Stimulated activated CD8-positive, alpha-beta memory T cell treated with anti-CD3 and anti-CD28 coated beads, Interleukin-15, amount 100 ng/mL, for 4 hours (primary cell): Measurements from ENCODE around the gene PDLIM5.
"Not testable (repeated sequence)": the region's sequence is repeated elsewhere in the genome, so short reads cannot be mapped to it uniquely, and the experiment has no call there.

ENCODE experiments used
- DNase-seq, 2 donors: peaks; one replicate each; pipeline ENCODE4 v3.0.0-alpha.2; 2020; ENCODE audit warnings: low read depth in 2 of 2

The PDLIM5 gene

GRCh38 chr4:94653095-94653649, 201.4 kb downstream of the PDLIM5 start:
- no peak for DNase-seq

- no peak for DNase-seq
Measured at GRCh38 chr4:94653984-94654609, 202.4 kb downstream of the PDLIM5 start.

GRCh38 chr4:94654714-94655113, 203.0 kb downstream of the PDLIM5 start:
- DNase-seq: no peak

GRCh38 chr4:94660614-94661013, 208.9 kb downstream of the PDLIM5 start:
- no peak for DNase-seq

GRCh38 chr4:94665021-94665420, 213.3 kb downstream of the PDLIM5 start:
- not testable (repeated sequence) for DNase-seq

GRCh38 chr4:94665500-94666404, 214.0 kb downstream of the PDLIM5 start:
- no peak for DNase-seq

- no peak for DNase-seq
Measured at GRCh38 chr4:94668724-94669123, 217.0 kb downstream of the PDLIM5 start.

DNA sequence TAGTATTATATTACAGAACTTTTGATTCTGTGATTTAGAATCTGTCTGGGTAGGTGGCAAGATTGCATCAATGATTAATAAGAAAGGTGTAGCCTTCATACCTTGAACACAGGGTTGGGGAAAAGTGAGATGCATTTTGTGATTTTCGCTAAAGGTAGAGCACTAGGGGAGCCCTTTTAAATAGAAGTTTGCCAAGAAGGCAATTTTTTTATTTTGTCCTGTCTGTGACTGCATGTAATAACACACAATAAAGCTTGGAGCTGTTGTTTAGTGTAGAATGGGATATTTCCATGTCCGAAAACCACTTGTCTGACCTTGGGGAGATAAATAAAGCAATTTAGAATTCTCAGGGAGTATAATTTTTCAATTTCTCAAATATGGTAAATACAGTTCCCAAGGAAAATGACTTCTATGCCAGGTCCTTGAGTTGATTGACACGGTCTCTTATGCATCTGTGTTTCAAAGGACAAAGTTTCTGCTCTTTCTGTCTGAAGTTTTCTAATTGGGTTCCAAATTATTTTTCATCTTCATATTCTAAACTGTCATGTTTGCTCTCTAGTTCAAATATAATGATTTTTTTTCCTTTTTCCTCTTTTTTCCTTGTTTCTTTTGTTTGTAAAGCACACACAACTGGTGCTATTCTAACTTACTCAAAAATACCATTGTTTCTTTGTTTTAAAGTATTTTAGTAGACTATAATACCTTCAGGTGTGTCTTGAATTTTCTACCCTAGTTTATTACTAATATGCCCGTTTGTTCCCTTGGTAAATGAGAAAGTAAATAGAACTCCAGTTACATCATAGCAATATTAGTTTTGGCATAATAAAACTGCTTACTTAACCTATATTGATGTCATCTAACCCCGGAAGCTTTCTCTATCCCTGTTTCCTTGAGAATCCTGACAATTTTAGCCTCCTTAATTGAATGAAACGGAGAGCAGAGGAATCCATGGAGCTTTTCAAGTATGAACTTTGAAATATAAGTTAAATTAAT, 218.2 kb downstream of the PDLIM5 start:
- no peak for DNase-seq

GRCh38 chr4:94671113-94671512, 219.4 kb downstream of the PDLIM5 start:
- DNase-seq: no peak

GRCh38 chr4:94673961-94674360, 222.2 kb downstream of the PDLIM5 start:
- DNase-seq: no peak

DNA sequence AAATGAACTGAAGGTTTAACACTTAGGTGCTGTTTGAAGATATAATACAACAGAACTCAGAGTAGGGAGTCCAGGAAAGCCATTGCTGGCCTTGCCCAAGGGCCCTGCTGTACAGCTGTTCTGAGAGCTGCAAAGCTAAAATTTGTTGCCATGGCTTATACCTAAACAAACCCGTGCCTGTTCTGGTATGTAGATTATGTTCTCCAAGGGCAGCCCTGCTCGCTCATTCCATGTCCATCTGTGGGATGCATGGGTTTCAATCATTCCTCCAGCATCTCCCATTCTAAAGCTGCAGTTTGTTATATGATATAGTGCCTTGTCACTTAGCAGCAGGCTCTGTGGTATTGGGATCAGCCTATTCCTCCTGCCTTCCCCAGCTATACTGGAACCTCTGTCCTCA, 225.2 kb downstream of the PDLIM5 start:
- DNase-seq: no peak

- DNase-seq: no peak
Measured at GRCh38 chr4:94678896-94679295, 227.2 kb downstream of the PDLIM5 start.

- no peak for DNase-seq
Measured at GRCh38 chr4:94680176-94680862, 228.6 kb downstream of the PDLIM5 start.

DNA sequence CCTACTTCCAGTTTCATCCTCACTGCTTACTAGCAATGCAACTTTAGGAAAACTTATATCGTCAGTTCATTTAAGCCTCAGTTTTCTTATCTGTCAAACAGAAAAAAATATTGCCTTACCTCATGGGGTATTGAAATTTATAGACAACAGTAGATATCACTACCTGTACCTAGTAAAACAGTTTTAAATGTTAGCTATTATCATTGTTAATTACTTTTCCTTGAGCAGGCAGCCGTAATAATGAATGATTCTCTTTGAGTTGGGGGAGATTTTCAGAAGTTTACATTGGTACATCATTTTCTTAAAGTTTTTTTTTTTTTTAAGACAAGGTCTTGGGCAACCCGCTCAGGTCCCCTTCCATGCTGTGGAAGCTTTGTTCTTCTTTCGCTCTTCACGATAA, 234.3 kb downstream of the PDLIM5 start:
- DNase-seq: no peak

DNA sequence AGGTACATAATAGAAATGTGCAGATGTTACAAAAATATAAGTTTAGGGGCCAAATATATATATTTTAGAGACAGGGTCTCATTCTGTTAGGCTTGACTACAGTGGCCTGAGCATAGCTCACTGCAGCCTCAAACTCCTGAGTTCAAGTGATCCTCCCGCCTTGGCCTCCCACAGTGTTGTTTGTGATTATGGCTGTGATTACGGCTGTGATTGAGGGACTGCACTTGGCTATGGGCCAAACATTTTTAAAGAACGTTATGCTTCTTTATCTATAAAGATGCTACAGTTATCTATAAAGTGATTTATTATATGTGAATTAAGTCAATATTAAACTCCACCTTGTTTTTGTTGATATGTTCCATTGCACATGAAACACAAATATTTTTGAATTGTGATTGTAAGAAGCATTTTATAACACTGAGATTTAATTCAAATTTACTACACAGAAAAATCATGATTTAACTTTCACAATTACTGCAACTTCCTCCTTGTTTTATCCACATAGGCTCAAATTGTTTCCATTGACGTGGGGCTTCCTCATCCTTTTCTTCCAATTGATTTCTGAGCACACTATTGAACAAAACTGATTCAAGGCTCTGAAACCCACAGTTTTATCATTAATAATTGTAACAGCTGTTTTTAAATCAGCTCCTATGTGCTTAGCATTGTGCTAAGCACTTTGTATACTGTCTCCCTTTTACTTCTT, 237.6 kb downstream of the PDLIM5 start:
- no peak for DNase-seq

DNA sequence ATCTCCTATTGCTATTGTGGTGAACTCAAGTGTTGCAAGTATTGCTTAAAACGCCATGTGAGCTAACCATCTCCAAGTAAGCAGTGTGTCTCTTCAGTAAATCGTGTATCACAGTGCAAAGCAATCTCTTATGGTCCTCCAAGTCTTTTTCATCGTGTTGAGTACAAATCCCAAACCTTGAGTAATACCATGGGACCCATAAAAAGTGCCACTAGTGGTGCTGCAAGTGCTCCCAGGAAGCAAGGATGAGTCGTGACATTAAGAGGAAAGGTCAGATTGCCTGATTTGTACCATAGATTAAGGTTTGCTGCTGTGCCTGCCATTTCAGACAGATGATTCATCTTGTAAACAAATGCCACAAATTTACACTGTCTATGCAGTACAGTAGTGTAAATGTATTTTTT, 239.1 kb downstream of the PDLIM5 start:
- no peak for DNase-seq

DNA sequence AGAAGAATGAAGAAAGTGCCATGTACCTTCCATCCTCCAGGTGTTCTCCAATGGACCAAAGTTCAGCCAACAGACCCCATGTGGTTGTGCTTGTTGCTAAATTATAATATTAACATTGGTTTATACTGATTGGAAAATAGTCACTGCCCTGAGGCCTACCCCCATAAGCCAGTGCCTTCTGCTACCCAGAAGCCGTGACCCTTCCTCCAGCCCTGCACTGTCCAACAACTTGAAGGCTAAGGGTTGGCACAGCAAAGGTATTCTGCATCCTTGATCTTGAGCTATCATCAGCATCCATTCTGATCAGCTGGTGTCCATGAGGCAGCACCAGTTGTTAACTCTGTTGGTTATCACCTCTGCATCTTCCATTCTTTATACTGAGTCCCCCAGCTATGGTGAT, 239.8 kb downstream of the PDLIM5 start:
- DNase-seq: no peak

GRCh38 chr4:94695384-94695783, 243.6 kb downstream of the PDLIM5 start:
- no peak for DNase-seq

DNA sequence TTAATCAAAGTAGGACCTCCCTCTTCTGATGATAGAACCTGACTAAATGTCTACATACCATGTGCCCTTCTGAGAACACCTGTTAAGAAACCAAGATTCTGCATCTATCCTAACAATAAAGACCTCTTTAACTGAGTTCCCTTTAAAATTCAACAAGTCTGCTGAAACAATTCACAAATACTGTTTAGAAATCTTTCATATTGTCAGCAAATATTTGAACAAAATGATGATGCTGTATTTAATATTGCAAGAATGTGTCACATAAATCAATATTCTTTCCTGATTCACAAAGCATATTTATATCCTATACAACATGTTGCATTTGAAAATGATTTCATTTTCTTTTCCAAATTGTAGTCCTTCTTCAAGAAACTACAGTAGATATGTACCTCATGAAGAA, 246.4 kb downstream of the PDLIM5 start:
- no peak for DNase-seq

GRCh38 chr4:94700298-94700697, 248.6 kb downstream of the PDLIM5 start:
- DNase-seq: no peak
